GM19468 (cell line): ENCODE measurements around the gene CXCL5.

Experiments
- ATAC-seq: cut with Tn5 transposase; IDR thresholded peaks from one replicate; pipeline ENCODE4 v1.9.1; 2021; ENCODE audit warnings: mild to moderate bottlenecking, moderate library complexity, moderate number of reproducible peaks; ENCODE audit not compliant: unreplicated experiment; ENCODE audit errors: extremely low read depth

CXCL5 gene

DNA sequence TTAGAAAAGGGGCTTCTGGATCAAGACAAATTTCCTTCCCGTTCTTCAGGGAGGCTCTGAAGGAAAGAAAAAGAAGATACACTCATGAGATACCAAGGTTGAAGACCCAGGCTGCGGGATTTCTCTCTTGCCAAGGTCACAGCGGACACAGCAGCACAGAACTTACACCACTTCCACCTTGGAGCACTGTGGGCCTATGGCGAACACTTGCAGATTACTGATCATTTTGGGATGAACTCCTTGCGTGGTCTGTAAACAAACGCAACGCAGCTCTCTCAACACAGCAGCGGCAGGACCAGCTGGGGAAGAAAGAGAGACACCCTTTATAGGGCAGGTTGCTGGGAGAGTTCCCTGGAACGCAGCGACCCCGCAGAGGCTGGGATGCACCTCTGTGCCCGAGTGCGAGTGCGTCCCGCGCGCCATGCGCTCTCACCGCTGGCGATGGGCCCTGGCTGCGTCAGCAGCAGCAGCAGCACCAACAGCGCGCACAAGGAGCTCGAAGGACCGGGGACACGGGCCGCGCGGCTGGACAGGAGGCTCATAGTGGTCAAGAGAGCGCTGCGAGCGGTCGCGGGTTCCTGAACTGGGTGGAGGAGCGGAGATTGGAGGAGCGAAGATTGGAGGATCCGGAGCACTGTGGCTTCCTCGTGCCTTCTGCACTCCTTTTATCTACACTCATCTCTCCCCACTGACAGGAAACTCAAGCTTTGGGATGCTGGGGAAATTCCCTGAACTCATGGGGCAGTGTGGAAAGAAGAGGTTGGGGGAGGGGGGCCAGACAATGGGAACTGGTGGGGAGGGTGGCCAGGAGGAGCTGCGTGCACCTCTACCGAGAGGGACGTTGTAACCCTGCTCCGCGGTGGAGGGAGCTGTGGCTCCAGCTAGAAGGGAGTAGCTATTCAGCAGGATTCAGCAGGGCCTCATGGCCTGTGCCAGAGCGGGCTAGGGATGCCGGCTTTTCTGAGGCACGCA is at the start of gene CXCL5:
Gene CXCL5, minus strand, starts transcription at position 638 of the 972 bp plus-strand sequence. Its CDS starts 96 bp downstream, at position 542.
- ATAC-seq, result no peak

DNA sequence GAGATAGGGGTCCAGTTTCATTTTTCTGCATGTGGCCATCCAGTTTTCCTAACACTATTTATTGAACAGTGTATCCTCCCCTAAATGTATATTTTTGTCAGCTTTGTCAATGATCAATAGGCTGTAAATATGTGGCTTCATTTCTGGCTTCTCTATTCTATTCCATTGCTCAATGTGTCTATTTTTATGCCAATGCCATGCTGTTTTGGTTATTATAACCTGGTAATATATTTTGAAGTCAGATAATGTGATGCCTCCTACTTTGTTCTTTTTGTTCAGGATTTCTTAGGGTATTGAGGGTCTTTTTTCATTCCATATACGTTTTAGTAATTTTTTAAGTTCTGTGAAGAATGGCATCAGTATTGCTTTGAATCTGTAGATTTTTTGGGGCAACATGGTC is 48.7 kb upstream of the CXCL5 start:
- no peak for ATAC-seq

DNA sequence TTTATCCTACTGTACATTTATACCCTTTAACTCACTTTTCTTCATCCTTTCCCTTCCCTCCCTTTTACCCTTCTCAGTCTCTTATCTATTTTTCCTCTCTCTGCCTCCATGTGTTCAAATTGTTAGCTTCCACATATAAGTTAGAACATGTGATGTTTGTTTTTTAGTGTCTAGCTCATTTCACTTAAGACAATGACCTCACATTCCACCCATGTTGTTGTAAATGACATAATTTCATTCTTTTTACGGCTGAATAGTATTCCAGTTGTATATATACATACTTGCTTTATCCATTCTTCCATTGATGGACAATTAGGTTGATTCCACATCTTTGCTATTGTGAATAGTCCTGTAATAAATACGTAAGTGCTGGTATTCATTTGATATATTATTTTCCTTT is 47.3 kb upstream of the CXCL5 start:
- ATAC-seq, result no peak

DNA sequence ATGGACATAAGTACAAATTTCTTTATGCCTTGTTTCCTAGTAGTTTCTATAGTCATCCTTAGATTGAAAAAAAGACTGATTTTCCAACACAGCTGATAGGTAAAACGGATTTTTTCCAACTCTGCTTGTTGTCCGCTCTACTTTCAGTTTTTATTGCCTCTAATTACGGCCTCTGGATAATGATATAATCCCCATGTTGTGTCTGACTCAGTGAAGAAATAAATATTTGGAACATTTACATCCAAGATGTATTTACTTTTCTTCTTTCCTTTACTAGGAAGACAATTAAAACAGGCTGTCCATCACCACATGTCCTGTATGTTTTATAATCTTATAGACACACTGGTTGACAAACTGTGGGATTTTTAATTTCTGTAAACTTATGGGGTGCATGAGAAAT is 46.8 kb upstream of the CXCL5 start:
- ATAC-seq, result no peak

DNA sequence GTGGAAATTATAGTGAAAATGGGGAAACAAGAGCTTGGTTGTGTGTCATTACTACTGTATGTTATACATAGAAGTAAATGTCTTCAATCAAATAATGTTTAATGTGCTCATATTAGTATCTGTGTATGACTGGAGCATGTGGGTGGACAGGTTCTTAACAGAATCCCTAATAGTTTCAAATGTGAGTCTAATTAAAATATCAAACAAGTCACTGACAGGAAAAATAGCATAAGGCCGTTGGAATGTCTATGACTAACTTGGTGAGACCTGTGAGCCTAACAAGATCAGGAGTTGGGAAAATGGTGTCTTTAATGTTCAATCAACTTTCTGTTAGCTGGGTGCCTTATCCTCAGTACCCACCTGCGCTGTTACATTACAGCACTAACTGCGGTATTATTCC is 46.2 kb upstream of the CXCL5 start:
- no peak for ATAC-seq

DNA sequence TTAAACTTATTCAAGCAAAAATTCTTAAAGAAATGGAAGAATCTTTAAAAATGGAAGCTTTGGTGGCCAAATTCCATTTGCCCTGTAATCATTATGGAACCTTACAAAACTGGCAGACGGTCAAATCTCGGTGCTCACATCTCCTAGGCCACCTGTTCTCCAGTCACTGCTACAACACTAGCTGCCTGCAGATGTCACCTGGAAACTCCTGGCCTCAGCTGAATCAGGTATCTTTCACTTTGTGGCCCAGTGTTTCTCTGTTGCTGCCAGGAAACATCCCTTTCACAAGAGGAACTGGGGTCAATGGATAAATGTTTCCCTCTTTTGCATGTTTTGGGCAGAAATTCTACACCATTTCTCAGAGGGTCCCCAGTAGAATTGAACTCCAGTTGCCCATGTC is 44.2 kb upstream of the CXCL5 start:
- no peak for ATAC-seq

DNA sequence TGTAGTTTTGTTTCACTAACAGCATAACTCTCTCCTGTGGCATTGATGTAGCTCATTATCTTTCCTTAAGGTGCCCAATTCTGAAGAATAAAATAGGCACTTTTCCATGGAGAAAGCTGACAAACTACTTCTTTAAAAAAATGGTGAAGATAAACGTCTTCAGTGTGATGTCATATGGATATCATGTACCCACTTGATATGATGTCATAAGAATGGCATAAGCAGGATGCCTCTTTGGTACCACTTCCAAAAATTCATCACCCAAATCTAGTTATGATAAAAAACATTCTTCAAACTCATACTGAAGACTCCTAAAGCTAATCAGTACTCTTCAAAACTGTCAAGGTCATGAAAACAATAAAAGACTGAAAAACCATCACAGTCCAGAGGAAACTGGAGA is 42.9 kb upstream of the CXCL5 start:
- ATAC-seq, result no peak

DNA sequence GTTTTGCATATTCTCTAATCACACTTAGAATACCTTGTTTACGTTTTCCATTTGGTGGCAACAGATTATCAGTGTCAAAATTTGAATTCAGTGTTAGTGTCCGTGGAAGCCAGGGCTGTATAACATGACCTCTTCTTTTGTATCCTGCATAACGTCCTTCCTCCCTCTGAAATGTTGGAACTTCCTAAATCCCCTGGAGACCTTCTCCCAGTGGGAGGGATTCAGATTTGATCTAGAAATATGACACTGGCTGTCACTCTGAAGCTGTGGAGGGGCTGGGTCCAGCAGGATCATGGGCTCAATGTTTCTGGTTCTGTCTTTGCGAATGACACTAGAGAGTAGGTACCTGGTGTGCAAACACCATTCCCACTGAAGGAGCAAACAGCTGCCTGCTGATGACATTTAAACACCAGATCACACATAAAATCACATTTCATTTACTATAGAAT is 40.9 kb upstream of the CXCL5 start:
- no peak for ATAC-seq

DNA sequence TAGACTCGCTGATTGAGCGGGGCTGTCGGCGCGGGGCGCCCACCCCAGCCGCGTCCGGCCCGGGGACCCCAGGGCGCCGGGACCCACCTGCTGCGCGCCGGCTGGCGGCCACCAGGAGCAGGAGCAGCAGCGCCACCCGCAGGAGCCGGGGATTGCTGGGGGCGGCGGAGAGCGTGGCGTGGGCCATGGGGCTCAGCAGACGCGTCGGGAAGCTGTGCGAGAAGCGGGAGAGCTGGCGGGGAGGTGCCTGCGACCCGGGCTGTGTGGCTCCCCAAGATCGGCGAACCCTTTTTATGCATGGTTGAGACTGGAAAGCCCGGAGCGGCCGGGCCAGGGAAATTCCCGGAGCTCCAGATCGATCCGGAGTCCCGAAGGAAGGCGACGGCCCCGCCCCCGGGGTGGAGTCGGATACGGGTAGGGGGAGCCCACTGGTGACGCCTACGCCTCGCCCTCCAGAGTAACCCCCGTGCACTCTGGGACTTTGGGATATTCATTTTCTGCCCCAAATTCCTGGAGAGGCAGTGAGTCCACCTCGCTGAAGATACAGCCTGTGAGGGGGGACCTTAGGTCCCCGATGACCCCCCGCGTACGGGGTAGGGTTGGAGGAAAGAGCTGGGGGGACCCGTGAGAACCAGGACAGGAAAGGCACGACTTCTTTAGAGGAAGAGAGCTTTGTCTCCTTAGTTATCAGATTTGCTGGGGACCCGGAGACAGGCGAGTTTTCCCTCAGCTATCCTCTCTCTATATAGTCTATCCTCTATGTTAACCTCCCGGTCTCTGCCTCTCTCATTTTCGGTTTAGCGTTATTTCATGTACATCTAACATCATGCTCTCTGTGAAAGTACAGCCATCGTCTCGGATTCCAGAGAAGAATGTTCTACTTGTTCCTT is 40.2 kb upstream of the CXCL5 start, which contains the start of gene CXCL3:
Gene CXCL3, minus strand, starts transcription at position 265 of the 890 bp plus-strand sequence. Its CDS starts 78 bp downstream, at position 187.
- no peak for ATAC-seq

DNA sequence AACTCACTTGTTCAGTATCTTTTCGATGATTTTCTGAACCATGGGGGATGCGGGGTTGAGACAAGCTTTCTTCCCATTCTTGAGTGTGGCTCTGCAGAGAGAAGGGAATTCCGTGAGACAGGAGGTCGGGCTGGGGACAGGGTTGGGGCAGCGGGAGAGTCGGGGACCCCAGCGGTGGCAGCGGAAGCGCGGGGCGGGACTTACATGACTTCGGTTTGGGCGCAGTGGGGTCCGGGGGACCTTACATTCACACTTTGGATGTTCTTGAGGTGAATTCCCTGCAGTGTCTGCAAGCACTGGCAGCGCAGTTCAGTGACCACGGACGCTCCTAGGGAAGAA is 39.6 kb upstream of the CXCL5 start:
- ATAC-seq, result no peak

DNA sequence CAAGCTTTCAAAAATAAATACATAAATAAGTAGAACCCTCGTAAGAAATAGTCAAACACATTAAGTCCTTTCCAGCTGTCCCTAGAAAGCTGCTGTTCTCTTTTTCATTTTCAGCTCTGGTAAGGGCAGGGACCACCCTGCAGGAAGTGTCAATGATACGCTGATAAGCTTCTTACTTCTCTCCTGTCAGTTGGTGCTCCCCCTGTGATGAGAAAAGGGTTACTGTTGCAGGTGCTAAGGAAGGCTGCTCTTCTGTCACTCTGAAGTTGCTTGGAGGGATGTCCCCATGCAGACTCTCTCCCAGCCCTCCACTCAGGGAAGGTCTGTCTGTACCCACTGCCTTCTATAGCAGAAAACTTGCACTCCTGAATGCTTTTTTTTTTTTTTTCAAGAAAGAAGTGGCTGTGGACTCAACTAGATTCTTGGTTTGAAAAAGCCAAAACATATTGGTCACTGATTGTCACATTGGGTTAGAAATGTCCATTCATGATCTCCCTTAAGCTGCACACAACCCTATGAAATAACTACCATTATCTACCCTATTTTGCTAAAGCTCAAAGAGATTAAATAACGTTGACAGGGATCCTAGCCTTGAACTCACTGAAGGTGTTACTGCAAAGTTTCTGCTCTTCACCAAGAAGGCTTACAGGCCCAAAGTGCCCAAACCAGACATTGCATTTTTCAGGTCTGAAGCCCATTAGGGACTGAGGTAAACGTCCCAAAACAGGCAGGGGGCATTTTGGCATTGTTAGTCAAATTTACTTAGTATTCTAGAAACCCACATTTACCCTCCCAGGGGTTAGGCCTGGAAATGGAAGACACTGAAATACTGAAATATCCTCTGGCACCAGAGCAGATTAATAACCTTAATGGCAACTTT is 38.8 kb upstream of the CXCL5 start:
- ATAC-seq, result no peak

DNA sequence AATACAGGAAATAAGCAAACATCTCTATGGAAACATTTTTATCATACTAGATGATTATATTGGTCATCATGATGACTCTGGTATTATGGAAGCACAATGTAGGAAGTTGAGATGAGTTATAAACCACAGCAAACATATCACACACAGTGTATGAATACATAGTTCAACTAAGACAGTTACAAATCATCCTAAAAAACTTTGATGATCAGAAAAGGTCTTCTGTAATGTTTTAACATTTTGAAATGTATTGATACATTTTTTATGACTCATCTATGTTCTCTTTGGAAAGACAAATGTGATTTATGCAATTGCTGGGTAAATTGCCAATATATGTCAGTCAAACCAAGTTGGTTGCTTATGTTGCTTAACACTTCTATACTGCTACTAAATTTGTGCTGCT is 35.3 kb upstream of the CXCL5 start:
- ATAC-seq, result no peak

DNA sequence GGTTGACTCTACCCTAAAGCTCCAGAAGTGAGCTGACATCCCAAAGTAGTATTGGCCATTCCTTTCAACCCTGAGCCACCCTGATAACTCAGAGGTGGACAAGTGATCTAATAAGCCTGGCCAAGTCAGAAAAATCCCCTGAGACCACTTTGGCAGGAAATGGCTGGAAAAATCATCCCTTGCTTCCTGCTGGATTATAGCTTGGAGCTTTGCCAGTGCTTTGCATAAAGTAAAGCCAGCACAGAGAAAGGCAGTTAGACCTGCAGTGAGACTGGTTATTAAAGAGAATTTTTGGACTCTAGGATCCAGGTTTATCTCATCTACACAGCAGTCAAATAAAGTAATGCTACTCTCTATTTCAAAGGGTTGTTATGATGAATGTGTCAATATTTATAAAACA is 33.6 kb upstream of the CXCL5 start:
- no peak for ATAC-seq

DNA sequence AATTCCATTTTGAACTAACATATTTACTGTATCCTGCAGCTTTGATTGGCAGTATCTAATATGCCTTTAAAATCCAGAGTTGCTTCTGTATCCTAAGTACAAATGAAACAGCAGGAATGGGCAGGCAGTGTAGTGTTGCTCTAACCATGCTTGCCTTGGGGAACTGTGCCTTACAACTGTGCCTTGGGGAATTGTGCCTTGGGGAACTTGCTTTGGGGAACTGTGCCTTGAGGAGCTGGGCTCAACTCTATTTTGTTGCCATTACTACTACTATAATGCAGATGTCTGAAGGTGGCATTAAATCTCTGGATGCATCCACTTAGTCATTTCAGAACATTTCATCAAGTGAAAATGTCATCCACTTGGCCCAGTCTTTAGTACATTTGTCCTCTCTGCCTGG is 33.1 kb upstream of the CXCL5 start:
- no peak for ATAC-seq

DNA sequence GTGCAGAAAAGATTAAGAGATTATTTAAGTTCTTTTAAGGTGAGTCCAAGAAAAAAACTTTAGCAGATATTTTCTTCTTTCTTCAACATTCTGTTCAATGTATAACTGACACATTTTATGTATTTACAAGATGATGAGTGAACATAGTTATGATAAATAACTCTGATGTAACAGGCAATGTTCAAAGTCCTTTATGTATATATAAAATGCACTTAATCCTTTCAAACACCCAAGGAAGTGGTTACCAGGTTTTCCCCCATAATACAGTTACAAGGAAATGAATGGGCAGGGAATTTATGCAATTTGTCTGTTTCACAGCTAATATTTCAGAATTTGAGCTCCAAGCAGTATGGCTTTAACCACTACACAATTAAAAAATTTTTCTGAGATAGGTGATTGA is 31.8 kb upstream of the CXCL5 start:
- no peak for ATAC-seq

DNA sequence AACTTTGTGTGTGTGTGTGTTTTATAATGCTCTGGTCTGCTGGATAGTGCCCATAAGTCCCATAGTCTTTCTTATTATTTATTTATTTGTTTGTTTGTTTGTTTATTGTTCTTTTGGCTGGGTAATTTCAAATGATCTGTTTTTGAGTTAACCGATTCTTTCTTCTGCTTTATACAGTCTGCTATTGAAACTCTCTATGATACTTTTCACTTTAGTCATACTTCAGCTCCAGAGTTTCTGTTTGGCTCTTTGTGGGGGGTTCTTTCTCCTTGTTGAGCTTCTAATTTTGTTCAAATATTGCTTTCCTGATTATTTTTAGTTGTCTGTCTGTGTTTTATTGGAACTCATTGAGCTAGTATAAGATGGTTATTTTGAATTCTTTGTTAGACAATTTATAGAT is 30.0 kb upstream of the CXCL5 start:
- no peak for ATAC-seq

DNA sequence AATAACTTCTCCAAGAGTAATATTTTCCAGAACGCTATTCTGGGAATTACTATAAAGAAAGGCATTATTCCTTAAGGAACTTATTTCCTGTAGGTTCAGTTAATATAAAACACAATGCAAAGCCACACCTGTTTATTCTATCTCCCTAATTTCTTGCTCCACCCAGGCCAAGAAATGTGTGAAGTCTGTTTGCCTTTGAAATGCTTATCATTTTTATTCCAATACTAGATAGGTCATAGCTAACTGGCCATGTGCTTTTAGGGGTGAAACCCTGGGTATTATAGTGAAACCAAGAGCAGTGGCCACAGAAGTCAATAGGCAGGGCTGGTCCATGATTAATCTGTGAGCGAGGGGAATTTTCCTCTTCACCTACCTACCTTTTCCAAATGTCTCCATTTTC is 25.2 kb upstream of the CXCL5 start:
- ATAC-seq, result no peak

DNA sequence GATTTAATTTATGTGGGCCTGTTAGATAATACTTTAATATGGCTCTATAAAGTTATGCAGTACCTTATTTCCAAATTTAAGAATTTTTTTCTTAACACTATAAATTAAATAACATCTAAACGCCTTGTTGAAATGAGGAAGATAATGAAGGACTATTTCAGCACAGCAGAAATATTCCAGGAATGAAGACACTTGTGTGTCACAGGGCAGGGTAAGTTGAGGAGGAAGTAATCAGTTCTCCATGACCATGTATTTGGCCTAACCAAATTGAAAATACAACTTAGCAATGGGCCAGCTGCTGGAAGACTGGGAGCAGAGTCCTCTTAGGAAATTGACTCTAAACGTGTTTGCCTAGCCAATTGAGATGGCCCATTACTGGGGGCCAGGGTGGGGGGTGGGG is 23.1 kb upstream of the CXCL5 start:
- no peak for ATAC-seq

DNA sequence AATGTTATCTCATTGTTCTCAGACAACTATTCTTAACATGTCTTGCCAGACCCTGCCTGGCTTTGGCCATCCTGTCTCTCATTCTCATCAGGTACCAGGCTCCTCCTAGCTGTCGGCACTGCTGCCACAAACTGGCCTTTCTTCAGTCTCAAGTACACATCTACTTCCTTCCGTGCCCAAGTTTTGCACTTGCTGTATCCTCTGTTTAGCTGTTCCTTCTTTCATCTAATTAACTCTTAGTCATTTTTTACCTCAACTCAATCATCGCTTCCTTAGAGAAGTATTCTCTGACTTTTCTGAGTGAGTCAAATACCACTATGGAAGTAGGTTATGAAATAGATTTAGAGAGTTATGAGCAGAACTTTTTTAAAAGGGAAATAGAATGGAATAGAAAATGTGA is 20.3 kb upstream of the CXCL5 start:
- ATAC-seq, result no peak

DNA sequence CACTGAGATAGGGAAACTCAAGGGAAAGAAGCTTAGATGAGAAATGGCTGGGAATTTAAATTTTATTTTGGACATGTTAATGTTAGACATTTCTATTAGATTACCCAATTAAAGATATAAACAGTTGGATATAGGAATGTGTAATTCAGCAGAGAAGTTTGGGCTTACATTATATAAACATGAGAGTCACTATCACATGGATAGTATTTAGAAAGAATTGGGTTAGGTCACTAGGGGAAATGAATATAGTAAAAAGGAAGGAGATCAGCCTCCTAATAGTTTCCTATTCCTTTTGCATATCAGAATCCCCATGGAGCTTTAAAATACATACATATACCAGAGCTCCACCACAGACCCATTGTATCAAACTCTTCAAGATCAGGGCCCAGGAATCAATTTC is 19.6 kb upstream of the CXCL5 start:
- ATAC-seq, result no peak
